GM23338 (cell line): ENCODE results near the gene DNAAF3. TPM values are rescaled to one million over a fixed set of nuclear protein-coding genes. Genes with fewer than 3 reads are reported as not detected.
"Not testable (repeated sequence)": the region's sequence is repeated elsewhere in the genome, so short reads cannot be mapped to it uniquely, and the experiment has no call there.

Experiments
- ATAC-seq: fragments of 200-7000 bp; cut with Tn5 transposase; 3 replicates; pipeline ENCODE4 v1.9.1; 2020
- DNase-seq: peaks from one replicate; pipeline ENCODE4 v3.0.0-alpha.2; 2015; ENCODE audit warnings: low spot score
- H2AFZ ChIP-seq: fragments of 200-600 bp; sonication (generic); 2 replicates; pipeline ENCODE4 v1.8.0; 2016; ENCODE audit warnings: antibody characterized with exemption, mild to moderate bottlenecking, moderate library complexity
- H3F3A ChIP-seq: fragments of 200-600 bp; sonication (generic); replicated peaks from 2 replicates; pipeline ENCODE4 v1.8.0; 2017; ENCODE audit warnings: antibody characterized with exemption, mixed run types, low read depth
- H3K27ac ChIP-seq: fragments of 200-600 bp; sonication (generic); 2 replicates; pipeline ENCODE4 v1.6.1; 2016; ENCODE audit warnings: low read depth
- H3K27me3 ChIP-seq: fragments of 200-600 bp; sonication (generic); 2 replicates; pipeline ENCODE4 v1.8.0; 2016; ENCODE audit warnings: mild to moderate bottlenecking, mixed run types, moderate library complexity; ENCODE audit not compliant: insufficient read depth
- H3K36me3 ChIP-seq: fragments of 200-600 bp; sonication (generic); 2 replicates; pipeline ENCODE4 v1.8.0; 2016; ENCODE audit warnings: mild to moderate bottlenecking; ENCODE audit not compliant: insufficient read depth
- H3K4me1 ChIP-seq: fragments of 200-600 bp; sonication (generic); 2 replicates; pipeline ENCODE4 v1.8.0; 2016; ENCODE audit warnings: mild to moderate bottlenecking, moderate library complexity; ENCODE audit not compliant: insufficient read depth
- H3K4me2 ChIP-seq: fragments of 200-600 bp; sonication (generic); 2 replicates; pipeline ENCODE4 v1.7.1; 2017; ENCODE audit warnings: mixed run types
- H3K4me3 ChIP-seq: fragments of 200-600 bp; sonication (generic); 2 replicates; pipeline ENCODE4 v1.6.1; 2016; ENCODE audit warnings: mixed run types
- H3K79me2 ChIP-seq: fragments of 200-600 bp; sonication (generic); replicated peaks from 2 replicates; pipeline ENCODE4 v1.8.0; 2017; ENCODE audit warnings: mild to moderate bottlenecking; ENCODE audit not compliant: insufficient read depth
- H3K9me2 ChIP-seq: fragments of 200-600 bp; sonication (generic); 2 replicates; pipeline ENCODE4 v1.8.0; 2017; ENCODE audit not compliant: insufficient read depth
- H4K20me1 ChIP-seq: fragments of 200-600 bp; sonication (generic); replicated peaks from 2 replicates; pipeline ENCODE4 v1.8.0; 2017; ENCODE audit warnings: mild to moderate bottlenecking; ENCODE audit not compliant: insufficient read depth
- H3K27ac Mint-ChIP-seq: 2 replicates; pipeline ENCODE4 v1.8.0; 2020; ENCODE audit warnings: inconsistent platforms, mild to moderate bottlenecking, moderate library complexity, mixed read lengths
- H3K27me3 Mint-ChIP-seq: 3 replicates; pipeline ENCODE4 v1.8.0; 2022; ENCODE audit warnings: low read depth, mild to moderate bottlenecking, moderate library complexity, mixed read lengths, inconsistent platforms; ENCODE audit not compliant: insufficient read depth, poor library complexity
- H3K36me3 Mint-ChIP-seq: 3 replicates; pipeline ENCODE4 v1.8.0; 2021; ENCODE audit warnings: low read depth, mild to moderate bottlenecking, inconsistent platforms, moderate library complexity, mixed read lengths
- H3K4me1 Mint-ChIP-seq: 3 replicates; pipeline ENCODE4 v1.8.0; 2020; ENCODE audit warnings: mild to moderate bottlenecking, inconsistent platforms, mixed read lengths
- H3K4me3 Mint-ChIP-seq: 3 replicates; pipeline ENCODE4 v1.8.0; 2021; ENCODE audit warnings: moderate library complexity, mild to moderate bottlenecking, inconsistent platforms, mixed read lengths
- H3K9me3 Mint-ChIP-seq: 3 replicates; pipeline ENCODE4 v1.8.0; 2020; ENCODE audit warnings: moderate library complexity, mild to moderate bottlenecking, inconsistent platforms, mixed read lengths
- EZH2phosphoT487 ChIP-seq: fragments of 200-600 bp; sonication (generic); IDR thresholded peaks from one replicate; pipeline ENCODE4 v1.8.1; 2018; ENCODE audit warnings: antibody characterized with exemption; ENCODE audit not compliant: unreplicated experiment
- polyA plus RNA-seq: library from polyadenylated mRNA; unstranded; fragments of >200 nt; fragmentation: Nextera tagmentation; extraction: Ambion mirVana; gene quantifications from 2 replicates; pipeline ENCODE4 v1.2.1, GENCODE V29; 2016
- total RNA-seq: library from RNA; depleted of rRNA; stranded (reverse); fragments of >200 nt; shearing (Covaris generic); gene quantifications from 2 replicates; pipeline ENCODE4 v1.2.3, GENCODE V29; 2014
- TF ChIP-seq, protein P1 (sequence below), 2 experiments: fragments of 200-600 bp in 1 of 2; sonication (generic) in 1 of 2; conservative IDR thresholded peaks; 2 replicates each; pipeline versions ENCODE4 v1.5.1 to v1.6.1; 2016 to 2017; ENCODE audit warnings: antibody characterized with exemption in 2 of 2, low read depth in 2 of 2, mild to moderate bottlenecking in 2 of 2, moderate library complexity in 1 of 2
- TF ChIP-seq, protein P2 (sequence below): IDR thresholded peaks from one replicate; pipeline ENCODE4 v1.6.1; 2018; ENCODE audit warnings: antibody characterized with exemption; ENCODE audit not compliant: unreplicated experiment
- TF ChIP-seq, protein P3 (sequence below): fragments of 250-450 bp; sonication (Bioruptor Pico); IDR thresholded peaks from 2 replicates; pipeline ENCODE4 v1.5.0; 2020; ENCODE audit warnings: mild to moderate bottlenecking, moderate library complexity
- TF ChIP-seq, protein P4 (sequence below): IDR thresholded peaks from 2 replicates; pipeline ENCODE4 v1.6.1; 2016; ENCODE audit warnings: antibody characterized with exemption

The DNAAF3 gene
- total and polyA plus RNA-seq, 2 experiments from 2014 or later: 8.5 to 9.0 TPM

DNA sequence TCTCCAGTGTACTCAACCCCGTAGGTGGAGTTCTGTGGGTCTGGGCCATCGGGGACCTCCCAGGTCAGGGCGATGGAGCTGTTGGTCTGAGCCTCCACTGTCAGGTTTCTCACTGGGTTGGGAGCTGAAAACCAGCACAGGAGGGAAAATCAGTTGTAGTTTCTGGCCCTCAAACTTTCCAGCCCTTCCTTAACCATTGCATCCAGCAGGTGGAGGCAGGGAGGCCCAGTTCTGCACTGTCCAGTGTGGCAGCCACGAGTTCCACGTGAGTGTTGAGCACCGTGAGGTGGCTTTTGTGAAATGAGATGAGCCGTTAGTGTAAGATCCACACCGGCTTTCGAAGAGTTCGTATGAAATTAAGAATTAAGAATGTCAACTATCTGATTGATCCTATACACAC, 35.8 kb upstream of the DNAAF3 start:
- H3K27me3 Mint-ChIP-seq: peaks cover 13% of the 10 kb centered on the region
- not testable (repeated sequence) for H3K27ac ChIP-seq, H3K4me1 ChIP-seq, DNase-seq, H3F3A ChIP-seq, H3K9me3 Mint-ChIP-seq, H2AFZ ChIP-seq, H3K4me2 ChIP-seq, H3K27me3 ChIP-seq, H3K4me3 ChIP-seq, H4K20me1 ChIP-seq, H3K9me2 ChIP-seq, H3K4me3 Mint-ChIP-seq, H3K79me2 ChIP-seq, H3K36me3 Mint-ChIP-seq, H3K36me3 ChIP-seq, H3K4me1 Mint-ChIP-seq, H3K27ac Mint-ChIP-seq, ATAC-seq
- TF ChIP-seq, protein P1, sequence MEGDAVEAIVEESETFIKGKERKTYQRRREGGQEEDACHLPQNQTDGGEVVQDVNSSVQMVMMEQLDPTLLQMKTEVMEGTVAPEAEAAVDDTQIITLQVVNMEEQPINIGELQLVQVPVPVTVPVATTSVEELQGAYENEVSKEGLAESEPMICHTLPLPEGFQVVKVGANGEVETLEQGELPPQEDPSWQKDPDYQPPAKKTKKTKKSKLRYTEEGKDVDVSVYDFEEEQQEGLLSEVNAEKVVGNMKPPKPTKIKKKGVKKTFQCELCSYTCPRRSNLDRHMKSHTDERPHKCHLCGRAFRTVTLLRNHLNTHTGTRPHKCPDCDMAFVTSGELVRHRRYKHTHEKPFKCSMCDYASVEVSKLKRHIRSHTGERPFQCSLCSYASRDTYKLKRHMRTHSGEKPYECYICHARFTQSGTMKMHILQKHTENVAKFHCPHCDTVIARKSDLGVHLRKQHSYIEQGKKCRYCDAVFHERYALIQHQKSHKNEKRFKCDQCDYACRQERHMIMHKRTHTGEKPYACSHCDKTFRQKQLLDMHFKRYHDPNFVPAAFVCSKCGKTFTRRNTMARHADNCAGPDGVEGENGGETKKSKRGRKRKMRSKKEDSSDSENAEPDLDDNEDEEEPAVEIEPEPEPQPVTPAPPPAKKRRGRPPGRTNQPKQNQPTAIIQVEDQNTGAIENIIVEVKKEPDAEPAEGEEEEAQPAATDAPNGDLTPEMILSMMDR (conservative IDR thresholded peaks at IDR 0.05; ENCODE audit: low read depth in 2 of 2): peak in 1 of 2 experiments; percentile 26; a peak in 2 of 4 replicates

DNA sequence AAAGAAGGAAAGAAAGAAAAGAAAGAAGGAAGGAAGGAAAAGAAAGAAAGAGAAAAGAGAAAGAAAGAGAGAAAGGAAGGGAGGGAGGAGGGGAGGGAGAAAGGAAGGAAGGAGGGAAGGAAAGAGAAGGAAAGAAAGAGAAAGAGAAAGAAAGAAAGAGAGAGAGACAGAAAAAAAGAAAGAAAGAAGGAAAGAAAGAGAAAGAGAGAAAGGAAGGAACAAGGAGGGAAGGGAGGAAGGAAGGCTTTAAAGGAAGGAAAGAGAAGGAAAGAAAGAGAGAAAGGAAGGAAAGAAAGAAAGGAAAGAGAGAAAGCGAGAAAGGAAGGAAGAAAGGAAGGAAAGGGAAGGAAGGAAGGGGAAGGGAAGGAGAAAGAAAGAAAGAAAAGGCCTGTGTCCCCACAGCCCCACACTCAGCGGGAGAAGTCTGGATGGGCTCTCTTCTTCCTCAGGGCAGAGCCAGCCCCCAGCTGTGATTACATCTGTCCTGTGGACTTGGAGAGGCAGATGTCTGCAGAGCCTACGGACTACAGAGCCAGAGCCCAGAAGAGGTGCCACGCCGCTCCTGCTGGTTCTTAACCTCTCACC, 33.3 kb upstream of the DNAAF3 start:
- Mint-ChIP-seq H3K4me3 (no peak overlapping the region), H3K4me1 (no peaks in the 10 kb centered on the region), H3K9me3 (no peaks in the 10 kb centered on the region), H3K36me3 (no peaks in the 10 kb centered on the region; the same call in 2 of the 3 replicates), H3K27me3 (peaks cover 9% of the 10 kb centered on the region), H3K27ac (no peak overlapping the region)
- no peaks in the 10 kb centered on the region for H3K4me1 ChIP-seq
- no peaks in the 10 kb centered on the region for H3K36me3 ChIP-seq
- H3K27me3 ChIP-seq: no peaks in the 10 kb centered on the region
- DNase-seq: no peak
- no peak overlapping the region for H2AFZ ChIP-seq
- H3K4me2 ChIP-seq: no peak overlapping the region
- no peaks in the 10 kb centered on the region for H3K79me2 ChIP-seq
- H3K9me2 ChIP-seq: peaks cover 7% of the 10 kb centered on the region; the same call in 1 of the 2 replicates
- H4K20me1 ChIP-seq: no peaks in the 10 kb centered on the region
- no peak overlapping the region for H3K27ac ChIP-seq
- H3K4me3 ChIP-seq: no peak overlapping the region
- H3F3A ChIP-seq: no peaks in the 10 kb centered on the region
- ATAC-seq: no peak
- TF ChIP-seq EZH2phosphoT487: no peak
- TF ChIP-seq, protein P2, sequence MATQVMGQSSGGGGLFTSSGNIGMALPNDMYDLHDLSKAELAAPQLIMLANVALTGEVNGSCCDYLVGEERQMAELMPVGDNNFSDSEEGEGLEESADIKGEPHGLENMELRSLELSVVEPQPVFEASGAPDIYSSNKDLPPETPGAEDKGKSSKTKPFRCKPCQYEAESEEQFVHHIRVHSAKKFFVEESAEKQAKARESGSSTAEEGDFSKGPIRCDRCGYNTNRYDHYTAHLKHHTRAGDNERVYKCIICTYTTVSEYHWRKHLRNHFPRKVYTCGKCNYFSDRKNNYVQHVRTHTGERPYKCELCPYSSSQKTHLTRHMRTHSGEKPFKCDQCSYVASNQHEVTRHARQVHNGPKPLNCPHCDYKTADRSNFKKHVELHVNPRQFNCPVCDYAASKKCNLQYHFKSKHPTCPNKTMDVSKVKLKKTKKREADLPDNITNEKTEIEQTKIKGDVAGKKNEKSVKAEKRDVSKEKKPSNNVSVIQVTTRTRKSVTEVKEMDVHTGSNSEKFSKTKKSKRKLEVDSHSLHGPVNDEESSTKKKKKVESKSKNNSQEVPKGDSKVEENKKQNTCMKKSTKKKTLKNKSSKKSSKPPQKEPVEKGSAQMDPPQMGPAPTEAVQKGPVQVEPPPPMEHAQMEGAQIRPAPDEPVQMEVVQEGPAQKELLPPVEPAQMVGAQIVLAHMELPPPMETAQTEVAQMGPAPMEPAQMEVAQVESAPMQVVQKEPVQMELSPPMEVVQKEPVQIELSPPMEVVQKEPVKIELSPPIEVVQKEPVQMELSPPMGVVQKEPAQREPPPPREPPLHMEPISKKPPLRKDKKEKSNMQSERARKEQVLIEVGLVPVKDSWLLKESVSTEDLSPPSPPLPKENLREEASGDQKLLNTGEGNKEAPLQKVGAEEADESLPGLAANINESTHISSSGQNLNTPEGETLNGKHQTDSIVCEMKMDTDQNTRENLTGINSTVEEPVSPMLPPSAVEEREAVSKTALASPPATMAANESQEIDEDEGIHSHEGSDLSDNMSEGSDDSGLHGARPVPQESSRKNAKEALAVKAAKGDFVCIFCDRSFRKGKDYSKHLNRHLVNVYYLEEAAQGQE: no peak
- TF ChIP-seq, protein P3, sequence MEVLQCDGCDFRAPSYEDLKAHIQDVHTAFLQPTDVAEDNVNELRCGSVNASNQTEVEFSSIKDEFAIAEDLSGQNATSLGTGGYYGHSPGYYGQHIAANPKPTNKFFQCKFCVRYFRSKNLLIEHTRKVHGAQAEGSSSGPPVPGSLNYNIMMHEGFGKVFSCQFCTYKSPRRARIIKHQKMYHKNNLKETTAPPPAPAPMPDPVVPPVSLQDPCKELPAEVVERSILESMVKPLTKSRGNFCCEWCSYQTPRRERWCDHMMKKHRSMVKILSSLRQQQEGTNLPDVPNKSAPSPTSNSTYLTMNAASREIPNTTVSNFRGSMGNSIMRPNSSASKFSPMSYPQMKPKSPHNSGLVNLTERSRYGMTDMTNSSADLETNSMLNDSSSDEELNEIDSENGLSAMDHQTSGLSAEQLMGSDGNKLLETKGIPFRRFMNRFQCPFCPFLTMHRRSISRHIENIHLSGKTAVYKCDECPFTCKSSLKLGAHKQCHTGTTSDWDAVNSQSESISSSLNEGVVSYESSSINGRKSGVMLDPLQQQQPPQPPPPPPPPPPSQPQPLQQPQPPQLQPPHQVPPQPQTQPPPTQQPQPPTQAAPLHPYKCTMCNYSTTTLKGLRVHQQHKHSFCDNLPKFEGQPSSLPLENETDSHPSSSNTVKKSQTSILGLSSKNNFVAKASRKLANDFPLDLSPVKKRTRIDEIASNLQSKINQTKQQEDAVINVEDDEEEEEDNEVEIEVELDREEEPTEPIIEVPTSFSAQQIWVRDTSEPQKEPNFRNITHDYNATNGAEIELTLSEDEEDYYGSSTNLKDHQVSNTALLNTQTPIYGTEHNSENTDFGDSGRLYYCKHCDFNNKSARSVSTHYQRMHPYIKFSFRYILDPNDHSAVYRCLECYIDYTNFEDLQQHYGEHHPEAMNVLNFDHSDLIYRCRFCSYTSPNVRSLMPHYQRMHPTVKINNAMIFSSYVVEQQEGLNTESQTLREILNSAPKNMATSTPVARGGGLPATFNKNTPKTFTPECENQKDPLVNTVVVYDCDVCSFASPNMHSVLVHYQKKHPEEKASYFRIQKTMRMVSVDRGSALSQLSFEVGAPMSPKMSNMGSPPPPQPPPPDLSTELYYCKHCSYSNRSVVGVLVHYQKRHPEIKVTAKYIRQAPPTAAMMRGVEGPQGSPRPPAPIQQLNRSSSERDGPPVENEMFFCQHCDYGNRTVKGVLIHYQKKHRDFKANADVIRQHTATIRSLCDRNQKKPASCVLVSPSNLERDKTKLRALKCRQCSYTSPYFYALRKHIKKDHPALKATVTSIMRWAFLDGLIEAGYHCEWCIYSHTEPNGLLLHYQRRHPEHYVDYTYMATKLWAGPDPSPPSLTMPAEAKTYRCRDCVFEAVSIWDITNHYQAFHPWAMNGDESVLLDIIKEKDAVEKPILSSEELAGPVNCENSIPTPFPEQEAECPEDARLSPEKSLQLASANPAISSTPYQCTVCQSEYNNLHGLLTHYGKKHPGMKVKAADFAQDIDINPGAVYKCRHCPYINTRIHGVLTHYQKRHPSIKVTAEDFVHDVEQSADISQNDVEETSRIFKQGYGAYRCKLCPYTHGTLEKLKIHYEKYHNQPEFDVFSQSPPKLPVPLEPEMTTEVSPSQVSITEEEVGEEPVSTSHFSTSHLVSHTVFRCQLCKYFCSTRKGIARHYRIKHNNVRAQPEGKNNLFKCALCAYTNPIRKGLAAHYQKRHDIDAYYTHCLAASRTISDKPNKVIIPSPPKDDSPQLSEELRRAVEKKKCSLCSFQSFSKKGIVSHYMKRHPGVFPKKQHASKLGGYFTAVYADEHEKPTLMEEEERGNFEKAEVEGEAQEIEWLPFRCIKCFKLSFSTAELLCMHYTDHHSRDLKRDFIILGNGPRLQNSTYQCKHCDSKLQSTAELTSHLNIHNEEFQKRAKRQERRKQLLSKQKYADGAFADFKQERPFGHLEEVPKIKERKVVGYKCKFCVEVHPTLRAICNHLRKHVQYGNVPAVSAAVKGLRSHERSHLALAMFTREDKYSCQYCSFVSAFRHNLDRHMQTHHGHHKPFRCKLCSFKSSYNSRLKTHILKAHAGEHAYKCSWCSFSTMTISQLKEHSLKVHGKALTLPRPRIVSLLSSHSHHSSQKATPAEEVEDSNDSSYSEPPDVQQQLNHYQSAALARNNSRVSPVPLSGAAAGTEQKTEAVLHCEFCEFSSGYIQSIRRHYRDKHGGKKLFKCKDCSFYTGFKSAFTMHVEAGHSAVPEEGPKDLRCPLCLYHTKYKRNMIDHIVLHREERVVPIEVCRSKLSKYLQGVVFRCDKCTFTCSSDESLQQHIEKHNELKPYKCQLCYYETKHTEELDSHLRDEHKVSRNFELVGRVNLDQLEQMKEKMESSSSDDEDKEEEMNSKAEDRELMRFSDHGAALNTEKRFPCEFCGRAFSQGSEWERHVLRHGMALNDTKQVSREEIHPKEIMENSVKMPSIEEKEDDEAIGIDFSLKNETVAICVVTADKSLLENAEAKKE (CRISPR knock-in tag): no peak
- TF ChIP-seq, protein P4, sequence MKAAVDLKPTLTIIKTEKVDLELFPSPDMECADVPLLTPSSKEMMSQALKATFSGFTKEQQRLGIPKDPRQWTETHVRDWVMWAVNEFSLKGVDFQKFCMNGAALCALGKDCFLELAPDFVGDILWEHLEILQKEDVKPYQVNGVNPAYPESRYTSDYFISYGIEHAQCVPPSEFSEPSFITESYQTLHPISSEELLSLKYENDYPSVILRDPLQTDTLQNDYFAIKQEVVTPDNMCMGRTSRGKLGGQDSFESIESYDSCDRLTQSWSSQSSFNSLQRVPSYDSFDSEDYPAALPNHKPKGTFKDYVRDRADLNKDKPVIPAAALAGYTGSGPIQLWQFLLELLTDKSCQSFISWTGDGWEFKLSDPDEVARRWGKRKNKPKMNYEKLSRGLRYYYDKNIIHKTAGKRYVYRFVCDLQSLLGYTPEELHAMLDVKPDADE: no peak
- TF ChIP-seq, protein P1 (conservative IDR thresholded peaks at IDR 0.05; ENCODE audit: low read depth in 2 of 2): no peak
